Stimulated activated CD4-positive, alpha-beta T cell treated with anti-CD3 and anti-CD28 coated beads, Interleukin-2, amount 100 ng/mL, for 24 hours (primary cell): Measurements from ENCODE around the gene GRK3.

ENCODE experiments used
- DNase-seq, 2 donors: peaks; one replicate each; pipeline ENCODE4 v3.0.0-alpha.2; 2020

GRK3 gene

DNA sequence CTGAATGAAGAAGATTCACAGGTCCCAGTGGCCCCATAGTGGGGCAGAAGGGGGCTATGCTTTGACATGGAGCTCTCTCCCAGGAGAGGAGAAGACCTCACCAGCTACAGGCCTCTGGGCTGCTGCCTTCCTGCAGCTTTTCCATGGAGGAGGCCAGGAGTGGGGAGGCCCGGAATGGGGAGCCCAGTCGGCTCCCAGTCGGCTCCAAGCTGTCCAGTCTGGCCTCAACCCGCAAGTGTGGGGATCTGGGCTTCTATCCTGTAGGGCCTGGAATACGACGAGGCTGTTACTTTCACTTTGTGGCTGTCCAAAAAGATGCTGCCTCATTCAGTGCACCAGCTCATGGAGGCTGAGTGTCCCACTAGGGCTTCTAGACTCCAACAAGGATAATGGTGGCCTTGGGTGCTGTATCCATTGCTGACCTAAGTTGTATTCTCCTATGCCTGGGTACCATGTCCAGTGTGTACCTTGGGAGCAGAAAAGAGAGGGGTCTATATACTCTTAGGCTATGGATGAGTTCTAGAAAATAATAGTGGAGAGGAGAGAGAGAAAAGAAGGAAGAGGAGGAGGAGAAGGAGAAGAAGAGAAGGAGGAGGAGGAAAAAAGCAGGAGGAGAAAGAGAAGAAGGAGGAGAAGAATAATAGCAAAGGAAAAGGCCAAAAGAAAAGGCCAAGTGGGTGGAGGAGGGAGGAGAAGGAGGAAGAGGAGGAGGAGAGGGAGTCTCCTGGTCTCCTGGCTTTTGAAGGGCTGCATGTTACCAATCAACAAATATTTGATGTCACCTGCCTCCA is 178.6 kb downstream of the GRK3 start:
- no peak for DNase-seq

DNA sequence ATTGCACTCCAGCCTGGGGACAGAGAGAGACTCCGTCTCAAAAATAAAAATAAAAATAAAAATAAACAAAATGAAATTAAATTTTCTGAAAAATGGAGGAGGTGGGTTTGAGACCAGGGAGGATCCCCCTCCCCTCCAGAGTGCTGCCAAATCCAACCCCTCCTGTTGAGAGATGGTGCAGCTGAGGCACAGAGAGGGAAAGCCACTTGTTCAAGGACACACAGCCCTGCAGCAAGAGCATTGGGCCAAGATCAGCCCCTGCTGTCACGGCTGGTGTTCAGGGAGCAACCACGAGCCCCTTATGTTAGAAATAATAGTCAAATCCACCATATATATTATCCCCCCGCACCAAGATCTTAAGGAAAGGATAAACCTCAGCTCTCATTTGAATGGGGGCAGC is 180.2 kb downstream of the GRK3 start:
- DNase-seq: no peak

DNA sequence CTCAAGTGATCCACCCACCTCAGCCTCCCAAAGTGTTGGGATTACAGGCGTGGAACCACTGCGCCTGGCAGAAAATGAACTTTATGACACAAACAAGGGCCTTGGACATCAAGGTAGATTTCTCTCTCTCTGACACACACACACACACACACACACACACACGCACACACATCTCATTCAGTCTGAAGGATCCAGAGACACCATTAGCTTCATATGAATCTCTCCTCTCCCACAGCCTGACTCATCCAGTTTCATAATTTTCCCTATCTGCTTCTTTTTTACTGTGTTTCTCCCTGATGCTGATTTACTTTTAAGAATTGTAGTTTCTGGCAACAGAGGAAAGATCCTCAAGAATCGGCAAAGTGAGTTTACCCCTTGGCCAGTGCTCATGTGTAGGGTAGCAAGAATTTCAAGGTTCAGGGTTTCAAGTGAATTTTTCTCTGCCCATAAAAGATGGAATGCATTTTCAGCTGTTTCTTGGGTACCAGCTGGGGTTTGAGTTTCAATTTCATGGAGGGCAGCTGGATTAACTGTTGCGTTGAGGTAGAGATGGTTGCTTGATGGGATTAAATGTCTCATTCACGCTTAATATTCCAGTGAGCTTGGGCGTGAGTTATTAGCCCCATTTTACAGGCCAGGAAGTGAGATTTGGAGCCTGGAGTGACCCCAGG is 181.0 kb downstream of the GRK3 start:
- DNase-seq: peak in 1 of 2 donors; percentile 22

DNA sequence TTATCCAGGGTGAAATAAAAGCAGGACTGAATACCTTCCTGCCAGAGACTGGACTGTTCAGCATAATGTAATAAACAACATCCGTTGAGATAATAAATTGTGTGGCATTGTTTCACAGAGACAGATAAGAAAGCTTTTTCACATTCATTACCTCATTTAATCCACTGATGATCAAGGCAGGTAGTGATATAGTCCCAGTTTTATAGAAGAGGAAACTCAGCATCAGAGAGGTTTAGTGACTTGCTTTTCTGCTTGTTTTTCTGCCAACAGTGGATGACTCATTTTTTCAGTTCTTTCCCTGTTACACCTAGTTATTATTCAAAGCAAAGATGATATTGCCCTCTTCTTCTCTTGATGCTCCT is 181.5 kb downstream of the GRK3 start:
- no peak for DNase-seq

DNA sequence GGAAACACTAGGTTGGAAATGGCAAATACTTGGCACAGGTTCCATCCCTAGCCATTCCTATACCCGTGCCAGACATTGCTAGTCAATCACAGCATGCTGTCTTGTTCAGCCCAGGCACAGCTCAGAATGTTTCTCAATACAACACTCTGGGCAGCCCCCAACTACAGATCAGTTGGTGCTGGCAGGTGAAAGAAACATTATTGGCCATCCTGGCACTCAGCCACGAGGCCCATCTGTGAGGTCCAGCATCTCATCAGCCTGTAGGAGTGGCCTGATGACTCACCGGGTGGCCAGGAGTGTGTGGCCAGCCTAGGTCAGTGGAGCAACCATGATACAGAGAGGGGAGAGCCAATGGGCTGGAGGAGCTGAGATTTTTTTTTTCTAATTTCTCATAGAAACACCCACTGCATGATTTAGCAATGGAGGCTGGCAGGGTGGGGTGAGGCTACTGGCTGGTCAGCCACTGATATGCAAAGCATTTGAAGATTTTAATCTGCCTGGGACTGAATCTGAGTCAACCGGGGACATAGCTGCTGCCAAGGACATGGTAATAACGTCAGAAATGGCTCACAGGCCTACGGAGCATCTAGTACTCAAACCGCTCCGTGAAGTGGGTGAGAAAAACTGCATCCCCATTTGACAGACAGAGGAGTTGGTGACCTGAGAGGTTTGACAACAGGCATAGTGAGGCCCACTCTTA is 182.9 kb downstream of the GRK3 start:
- DNase-seq: no peak

DNA sequence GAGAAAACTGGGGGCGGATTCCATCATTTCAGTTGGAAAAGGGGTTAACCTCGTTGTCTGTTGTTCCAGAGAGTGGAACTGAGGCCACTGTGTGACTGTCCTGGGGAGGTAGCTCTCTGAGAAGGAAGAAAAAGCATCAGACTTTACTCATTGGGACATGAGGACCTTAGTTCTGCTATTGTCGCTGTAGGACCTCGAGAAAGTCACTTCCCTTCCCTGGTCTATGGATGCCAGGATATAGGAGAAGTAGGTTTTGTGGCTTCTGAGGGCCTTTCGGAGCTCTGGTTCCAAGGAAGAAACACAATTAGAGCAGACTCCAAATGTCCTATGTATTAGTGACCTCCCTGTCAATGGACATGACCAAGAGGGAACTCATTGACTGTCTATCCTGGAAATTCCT is 183.7 kb downstream of the GRK3 start:
- DNase-seq: no peak

DNA sequence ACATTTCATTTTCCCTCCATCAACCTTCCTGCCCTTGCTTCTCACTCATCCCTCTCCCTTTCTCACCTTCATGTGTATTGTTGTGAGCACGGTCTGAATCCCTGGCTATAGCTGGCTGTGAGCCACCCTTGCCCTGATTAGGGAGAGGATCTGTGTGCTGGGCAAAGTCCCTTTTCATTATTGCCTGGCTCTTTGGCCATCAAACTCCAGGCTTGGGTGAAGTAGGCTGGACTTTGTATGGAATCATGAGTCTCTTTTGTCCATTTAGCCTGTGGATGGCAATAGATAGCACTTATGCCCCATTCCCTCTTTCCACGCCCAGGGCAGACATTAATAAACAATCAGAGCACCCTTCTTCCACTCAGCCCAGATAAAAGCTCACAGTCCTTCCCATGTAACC is 184.2 kb downstream of the GRK3 start:
- no peak for DNase-seq

DNA sequence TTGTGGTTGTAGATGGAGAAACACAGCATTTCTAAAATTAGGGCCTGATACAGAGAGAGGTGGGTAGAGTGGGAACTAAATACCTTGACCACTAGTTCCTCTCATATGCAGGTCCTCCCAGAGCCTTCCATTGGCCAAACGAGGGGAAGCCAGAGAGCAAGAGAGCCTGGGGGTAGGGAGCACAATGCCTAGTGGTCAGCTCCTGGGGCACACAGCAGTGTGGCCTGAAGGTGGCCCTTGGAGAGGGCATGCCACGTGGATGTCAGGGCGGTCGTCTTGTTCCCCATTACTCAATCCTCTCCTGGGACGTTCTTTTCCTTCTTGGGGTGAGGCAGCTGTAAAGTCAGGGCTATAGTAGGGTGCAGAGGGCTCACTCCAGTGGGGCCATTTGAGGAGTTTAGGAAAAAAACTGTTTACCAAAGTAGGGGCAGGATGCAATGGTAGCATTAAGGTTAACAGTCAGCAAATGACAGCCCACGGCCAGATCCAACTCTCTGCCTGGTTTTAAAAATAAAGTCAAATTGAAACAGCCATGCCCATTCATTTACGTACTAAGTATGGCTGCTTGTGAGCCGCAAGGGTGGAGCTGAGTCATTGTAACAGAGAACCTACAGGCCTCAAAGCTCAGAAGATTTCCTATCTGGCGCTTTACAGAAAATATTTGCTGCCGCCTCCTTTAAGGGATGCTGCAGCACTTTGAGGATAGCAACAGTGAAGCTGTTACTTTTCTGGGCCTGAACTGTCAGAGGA is 185.1 kb downstream of the GRK3 start:
- DNase-seq: peak; percentile 24 to 48

DNA sequence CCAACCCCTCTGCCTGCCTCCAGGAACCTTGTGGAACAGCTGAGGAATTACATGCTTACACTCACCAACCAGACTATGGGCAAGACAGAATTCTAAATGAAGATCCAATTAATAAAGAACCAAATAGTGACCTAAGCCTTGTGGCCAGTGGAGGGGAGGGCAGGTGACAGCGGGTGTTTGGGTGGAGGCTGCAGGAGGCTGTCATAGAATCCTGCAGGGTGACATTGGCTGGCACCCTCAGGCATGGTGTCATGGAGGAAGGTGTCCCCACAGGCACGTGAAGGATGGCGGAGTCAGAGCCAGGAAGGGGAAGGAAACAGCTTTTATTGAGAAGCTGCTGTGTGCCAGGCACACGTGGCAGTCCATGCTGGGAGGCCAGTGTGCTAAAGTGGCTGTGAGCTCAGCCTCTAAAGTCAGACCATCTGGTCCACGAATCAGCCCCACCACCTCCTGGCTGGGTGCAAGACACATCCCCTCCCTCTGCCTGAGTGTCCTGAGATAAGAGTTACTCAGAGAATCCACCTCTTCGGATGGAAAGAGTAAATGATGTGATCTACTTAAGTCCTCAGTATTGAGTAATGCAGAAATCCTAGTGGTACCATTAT is 186.2 kb downstream of the GRK3 start:
- no peak for DNase-seq

DNA sequence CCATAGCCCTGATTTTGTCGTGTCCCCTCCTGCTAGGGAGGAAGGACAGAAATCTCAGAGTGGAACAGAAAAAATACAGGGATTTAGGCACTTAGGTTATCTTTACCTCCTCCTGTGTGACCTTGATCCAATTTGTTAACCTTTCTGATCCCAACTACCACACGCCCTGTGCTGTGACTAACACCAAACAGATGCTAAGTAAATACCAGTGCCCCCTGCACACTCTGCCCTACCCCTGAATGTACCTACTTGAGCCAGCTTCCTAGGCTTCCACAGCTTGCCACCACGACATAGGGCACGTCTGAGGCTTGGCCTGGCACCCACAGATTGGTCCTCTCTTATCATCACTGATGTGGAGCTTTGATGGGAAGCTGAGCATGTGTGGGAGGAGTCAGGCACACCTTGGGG is 186.7 kb downstream of the GRK3 start:
- DNase-seq: no peak

DNA sequence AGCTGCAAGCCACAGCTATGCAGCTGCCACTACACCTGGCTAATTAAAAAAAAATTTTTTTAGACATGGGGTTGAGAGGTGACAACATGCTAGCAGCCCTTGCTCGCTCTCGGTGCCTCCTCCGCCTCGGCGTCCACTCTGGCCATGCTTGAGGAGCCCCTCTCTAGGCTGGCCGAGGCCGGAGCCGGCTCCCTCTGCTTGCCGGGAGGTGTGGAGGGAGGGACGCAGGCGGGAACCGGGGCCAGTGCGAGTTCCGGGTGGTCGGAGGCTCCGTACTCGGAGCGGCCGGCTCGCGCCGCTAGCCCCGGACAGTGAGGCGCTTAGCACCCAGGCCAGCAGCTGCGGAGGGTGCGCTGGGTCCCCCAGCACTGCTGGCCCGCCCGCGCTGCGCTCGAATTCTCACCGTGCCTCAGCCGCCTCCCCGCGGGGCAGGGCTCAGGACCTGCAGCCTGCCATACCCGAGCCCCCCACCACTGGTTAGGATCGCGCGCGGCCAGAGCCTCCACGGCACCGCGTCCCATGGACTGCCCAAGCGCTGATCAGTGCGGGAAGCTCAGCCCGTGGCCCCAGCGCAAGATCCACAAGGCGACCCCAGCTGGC is 188.2 kb downstream of the GRK3 start:
- no peak for DNase-seq

DNA sequence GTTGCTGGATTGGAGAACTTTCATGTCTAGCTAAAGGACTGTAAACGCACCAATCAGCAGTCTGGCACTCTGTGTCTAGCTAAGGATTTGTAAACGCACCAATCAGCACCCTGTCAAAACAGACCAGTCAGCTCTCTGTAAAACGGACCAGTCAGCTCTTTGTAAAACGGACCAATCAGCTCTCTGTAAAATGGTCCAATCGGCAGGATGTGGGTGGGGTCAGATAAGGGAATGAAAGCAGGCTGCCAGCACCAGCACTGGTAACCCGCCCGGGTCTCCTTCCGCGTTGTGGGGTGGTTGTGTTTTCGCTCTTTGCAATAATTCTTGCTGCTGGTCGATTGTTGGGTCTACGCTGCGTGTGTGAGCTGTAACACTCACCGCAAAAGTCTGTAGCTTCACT is 188.8 kb downstream of the GRK3 start:
- no peak for DNase-seq

DNA sequence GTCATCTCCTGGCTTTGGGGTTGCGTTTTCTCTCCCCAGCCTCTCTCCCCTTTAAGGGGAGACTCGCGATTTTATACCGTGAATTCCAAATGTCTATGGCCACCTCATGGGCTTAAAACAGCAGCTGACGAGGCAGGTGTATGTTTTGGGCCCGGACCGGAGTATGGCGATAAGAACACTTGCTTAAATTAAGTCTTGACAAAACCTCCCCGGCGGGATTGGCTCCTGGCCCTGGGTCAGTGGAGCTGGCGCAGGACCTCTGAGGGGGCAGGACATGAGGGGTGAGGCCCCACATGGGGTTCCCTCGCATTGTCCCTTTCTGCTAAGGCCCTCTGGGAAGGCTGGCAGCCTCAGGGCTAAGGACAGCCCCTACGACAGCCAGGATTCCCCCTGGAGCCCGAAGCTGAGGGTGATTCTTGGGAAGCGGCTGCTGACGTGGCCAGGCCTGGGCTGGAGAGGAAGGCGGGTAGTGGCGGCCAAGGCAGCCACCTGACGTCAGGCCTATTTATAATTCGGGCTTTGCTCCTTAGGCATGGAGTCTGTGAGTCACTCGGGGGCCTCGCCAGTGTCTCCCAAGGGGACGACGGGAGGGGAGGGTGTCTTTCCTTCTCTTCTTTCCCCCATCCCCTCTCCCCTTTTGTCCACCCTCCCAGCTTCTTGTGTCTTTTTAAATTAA is 190.2 kb downstream of the GRK3 start:
- DNase-seq: no peak

DNA sequence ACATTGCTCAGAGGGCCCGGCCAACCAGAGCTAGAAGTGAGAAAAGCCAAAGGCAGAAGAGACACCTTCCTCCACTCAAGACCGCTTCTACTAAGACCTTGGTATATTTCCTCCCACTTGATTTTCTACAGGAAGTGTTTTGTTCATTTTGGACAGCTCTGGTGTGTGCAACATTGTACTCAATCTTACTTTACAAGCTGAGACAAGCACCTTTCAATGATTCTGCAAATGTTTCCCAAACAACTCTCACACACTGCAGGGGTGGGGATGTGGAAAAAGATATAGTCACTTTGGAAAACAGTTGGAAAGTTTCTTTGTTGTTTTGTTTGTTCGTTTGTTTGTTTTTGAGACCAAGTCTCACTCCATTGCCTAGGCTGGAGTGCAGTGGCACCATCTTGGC is 193.2 kb downstream of the GRK3 start:
- no peak for DNase-seq

DNA sequence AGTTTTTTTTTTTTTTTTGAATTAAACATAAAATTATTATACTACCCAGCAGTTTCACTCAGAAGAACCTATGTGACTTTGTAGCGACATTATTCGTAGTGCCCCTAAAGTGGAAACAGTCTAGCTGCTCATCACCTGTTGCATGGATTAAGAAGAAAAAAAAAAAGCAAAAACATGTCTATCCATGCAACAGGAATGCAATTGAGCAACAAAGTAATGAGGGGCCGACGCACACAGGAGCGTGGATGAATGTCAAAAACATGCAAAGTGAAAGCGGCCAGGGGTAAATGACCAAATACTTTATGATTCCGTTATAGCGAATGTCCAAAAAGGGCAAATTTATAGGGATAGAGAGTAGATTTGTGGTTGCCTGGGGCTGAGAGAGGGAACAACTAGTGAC is 193.8 kb downstream of the GRK3 start:
- DNase-seq: no peak

DNA sequence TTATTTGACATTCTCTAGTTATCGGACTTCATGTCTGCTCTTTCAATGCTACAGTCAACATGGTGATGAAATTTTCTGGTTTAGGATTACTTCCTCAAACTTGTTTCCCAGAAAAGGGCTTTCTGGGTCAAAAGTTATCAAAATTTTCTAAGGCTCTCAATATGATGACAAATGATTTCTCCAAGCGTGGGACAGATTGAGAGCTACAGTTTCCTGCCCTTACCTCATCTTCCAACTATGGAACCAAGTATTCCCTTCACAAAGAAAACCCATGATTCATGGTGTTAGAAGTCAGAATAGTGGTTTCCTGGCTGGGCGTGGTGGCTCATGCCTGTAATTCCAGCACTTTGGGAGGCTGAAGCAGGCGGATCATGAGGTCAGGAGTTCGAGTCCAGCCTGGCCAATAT is 195.4 kb downstream of the GRK3 start:
- no peak for DNase-seq

DNA sequence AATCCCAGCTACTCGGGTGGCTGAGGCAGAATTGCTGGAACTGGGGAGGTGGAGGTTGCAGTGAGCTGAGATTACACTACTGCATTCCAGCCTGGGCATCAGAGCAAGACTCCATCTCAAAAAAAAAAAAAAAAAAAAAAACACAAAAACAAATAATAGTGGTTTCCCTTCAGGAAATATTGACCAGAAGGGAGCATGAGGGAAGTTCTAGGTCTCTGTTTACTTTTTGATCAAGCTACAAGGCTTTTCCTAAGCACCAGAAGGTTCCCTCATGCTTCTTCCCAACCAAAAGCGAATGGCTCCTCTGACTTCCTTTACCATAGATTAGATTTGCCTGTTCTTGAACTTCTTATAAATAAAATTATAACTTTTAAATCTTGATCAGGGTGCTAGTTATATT is 195.8 kb downstream of the GRK3 start:
- DNase-seq: no peak

DNA sequence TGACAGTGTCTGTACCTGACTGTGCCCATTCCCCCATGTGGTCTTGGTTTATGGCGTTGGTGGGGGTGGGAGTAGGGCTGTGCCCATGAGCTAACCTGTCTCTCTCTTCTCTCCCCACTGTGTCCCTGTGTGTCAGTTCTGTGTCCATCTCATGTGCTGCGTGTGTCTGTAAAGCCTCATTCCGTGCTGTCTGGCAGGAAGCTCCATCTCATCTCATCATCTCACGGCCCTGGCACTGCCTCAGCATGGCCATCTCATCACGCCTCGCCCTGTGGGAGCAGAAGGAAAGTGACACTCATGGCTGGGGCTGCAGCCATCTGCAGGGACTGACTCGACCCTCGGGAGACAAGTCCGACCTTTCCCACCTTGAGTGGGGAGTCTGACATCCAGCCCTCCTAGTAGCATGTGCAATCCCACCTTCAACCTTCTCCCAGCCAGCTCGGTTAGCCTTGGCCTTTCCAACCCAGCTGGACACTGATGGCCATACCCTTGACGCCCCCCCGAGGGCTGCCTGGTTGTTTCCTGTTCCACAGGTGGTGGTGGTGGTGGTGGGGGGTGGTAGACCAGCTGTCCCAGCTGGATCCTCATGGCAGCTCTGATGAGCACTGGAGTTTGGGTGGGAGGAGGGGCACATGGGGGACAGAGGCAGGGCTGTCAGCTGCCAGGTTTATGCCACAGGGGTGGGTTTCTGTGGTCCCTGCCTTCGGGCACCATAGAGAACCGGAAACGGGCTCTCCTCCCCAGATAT is 196.5 kb downstream of the GRK3 start:
- DNase-seq: no peak

DNA sequence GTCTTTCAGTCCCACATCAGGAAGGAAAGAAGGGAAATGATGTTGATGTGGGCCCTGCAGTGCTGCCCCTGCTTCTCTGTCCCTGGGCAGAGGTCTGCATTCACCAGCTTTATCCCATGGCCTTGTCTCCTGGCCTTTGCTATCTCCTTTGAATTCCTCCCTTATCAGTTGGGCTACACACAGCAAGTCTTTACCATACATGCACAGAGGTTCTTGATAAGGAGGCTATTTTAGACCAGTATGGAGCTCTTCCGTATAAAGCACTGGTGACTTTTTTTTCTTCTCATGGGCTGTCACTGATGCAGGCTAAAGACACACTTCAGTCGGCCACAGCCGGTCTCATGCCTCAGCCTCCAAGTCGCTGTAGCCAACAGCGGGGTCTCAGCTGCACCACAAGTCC is 197.7 kb downstream of the GRK3 start:
- no peak for DNase-seq

DNA sequence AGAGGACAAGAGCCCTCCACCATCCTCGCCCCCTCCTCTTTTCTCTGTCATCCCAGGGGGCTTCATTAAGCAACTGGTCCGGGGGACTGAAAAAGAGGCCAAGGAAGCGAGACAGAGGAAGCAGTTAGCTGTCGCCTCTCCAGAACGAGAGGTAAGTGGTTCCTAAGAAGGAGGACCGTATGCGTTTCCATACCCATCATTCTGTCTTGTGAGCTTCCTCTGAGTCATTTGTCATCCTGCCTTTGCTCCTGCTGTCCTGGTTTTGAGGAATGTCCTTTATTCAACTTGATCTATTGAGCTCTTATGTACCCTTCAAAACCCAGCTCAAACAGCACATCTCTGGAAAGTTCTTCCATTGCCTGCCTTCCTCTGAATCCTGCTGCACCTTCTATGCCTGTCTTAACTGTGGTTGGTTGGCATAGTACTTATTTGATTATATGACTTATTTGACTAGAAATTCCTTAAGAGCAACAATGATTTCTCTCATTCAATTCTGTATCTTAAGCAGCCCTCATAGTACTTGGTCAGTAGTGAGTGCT is 198.8 kb downstream of the GRK3 start:
- no peak for DNase-seq
